Pons (tissue), 1 donor: ENCODE measurements around the gene ARX.

Experiments used
- DNase-seq: peaks from one replicate; pipeline ENCODE4 v3.0.0-alpha.2; 2016; ENCODE audit warnings: low spot score

Gene ARX

DNA sequence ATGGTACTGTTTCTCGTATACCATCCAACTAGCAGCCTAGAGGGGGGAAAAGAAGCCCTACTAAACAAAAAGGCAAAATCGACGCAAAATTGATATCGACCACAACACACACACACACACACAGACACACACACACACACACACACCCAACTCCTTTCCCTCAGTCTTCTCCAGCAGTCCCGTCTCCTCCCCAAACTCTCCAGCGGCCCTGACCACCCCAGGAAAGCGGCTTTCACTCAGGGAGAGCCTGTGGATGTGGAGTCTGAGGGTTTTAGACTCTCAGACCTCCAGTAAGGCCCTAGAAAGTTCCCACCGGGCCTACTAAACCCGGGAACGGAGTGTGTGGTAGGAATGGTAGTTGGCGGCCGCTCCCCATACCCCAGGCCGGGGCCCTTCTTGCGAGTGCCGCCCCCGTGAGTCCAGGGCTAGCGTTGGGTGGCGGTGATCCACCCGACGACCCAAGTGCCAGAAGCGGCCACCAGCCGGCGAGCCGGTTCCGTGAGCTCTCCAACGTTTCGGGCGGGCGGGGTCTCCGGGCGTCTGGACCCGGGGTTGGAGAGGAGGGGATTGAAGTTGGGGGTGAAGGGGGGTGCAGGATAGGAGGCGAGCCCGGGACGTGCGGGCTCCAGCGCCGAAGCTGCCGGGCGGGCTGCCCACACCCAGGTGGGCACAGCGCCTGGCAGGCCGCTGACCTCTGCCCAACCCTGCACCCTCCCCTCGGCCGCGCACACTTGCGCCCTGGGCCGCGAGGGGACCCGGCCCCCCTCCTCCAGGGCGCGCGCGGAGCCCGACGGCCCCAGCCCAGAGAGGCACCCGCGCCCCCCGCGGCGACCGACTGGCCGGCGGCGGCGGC is 13.7 kb downstream of the ARX start:
- no peak for DNase-seq

DNA sequence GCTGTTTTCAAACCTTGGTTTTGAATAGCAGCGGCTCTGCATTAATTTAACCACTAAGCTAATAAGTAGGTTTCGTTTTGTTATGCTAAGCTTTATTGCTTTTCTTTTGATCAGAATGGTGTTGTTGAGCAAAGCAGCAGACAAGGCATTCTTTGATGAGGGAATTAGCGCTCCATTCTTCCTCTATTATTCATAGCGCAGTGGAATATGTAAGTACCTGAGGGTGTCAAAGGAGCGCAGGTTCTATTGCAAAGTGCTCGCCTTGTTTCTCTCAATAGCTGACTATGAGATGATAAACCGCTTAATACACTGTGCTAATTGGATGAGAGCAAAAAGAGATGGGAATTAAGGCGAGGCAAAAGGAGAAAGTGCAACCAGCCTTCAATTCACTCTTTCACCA is 16.3 kb downstream of the ARX start:
- no peak for DNase-seq

DNA sequence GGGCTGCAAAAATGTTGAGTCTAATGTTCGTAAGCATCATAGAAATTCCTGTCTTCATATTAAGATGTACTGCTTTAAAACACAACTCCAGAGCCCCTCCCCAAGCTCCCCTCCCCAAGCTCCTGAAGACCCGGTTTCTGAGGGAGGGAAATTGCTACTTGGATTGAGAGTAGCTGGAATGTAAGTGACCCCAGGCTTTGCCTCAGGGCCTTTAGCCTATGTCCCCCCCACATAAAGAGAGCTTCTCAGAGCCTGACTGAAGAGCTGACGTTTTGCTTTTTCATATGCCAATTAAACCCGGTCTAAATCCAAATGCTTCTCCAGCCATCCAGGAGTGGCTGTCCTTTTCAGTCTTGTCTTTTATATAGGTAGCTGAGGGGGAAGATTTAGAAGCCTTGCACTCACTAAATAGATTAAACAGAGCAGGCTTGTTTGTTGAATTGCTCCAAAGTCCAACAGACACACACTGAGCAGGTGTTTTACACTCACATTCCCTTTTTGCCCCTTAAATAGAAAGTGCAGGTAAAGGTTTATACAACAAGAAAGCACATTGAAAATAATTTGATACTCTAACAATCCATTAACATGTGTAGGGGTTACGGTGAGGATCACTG is 19.6 kb downstream of the ARX start:
- DNase-seq: no peak

DNA sequence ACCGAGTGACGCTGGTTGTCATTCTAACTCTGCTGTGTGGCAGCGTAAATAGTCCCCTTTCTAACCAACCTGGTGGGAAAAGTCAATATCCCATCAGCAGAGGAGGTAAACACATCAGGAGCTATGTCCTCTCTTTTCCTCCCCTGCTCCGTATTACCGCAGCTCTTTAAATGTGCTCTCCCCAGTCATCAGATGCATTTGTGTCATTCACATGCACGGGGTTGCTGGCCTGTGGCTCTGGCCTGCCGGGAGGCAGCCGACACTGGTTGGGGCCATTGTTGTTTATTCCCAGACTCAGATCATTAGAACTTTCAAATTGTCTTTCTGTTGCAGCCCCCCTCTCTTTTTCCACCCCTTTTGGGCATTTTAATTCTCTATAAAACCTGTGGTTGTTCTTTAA is 21.9 kb downstream of the ARX start:
- DNase-seq: no peak

DNA sequence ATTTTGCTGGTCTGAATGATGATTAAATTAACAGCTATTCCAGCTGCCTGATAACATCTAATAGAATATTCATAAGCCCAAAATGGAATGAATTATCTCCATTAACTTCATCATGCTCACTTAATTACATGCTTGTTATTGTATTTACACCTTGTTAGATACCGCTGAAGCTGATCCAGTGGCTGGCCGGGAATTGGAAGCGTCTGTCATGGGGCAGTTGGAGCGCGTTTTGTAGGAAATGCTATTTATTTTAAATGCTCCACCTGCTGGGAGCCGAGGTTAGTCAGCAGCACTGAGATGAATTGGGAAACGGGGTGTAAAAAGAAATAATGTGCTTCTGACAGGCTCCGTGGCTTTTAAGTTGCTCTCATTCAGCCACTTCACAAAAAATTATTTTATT is 25.2 kb downstream of the ARX start:
- no peak for DNase-seq

DNA sequence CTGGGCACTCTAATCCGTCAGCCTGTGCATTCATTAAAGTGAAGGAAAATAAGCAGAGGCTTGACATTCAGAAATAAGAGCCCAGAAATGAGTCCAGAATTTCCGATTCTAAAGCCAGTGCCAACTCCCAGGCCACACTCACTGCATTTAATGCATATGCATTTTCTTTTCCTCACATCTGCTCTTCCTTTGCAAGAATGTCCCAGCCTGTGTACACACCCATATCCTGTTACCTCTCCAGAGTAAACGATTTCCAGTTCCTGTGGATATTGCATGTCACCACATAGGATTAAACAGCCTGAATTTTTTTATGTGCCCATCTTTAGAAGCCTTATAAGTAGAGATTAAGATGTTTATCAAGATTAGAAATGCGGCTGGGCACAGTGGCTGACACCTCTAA is 27.5 kb downstream of the ARX start:
- no peak for DNase-seq

DNA sequence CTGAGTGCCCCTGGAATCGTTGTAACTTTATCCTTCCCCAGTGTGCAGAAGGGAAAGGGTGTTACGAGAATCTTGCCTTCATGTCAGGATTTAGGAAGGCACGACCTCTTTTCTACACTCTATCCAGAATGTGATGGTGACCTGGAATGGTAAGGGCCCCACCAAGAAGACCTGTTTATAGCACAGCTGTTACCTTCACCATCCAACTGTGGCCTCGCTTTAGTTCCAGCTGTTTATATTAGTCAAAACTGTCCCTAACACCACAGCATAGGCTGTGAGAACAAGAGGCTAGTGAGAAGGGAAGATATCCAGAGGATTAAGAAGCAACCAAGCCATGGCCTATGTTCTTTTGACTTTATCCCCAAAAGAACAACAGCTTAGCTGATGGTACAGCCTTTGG is 28.0 kb downstream of the ARX start:
- no peak for DNase-seq

DNA sequence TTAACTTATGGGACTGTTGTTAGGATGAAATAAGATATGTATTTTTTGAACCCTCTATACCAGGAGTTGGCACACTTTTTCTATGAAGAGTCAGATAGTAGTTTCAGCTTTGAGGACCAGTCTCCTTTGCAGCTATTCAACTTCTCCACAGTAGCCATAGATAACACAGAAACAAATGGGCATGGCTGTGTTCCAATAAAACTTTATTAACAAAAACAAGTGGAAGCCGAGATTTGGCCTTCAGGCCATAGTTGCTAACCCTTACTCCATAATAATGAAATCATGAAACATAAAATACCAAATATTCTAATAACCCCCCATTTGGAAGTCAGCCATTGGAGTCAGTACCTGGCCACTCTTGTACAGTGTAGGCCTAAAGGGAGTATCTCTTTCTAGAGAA is 30.6 kb downstream of the ARX start:
- DNase-seq: no peak

DNA sequence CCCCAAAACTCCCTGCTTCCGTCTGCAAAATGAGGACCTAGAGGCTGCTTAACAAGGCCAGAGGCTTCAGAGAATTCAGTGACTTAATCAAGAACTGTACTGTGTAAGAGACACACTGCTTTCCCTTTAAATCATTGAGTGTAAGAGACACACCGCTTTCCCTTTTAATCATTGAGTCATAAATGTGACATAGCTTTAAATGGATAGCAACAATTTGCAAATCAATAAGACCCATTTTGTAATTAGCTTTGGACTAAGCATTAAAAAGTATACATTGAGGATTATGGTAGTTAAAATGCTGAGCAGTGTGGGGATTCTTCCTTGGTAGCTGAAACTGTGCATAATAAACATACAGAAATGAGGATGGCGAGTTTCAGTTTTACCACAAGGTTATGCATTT is 31.8 kb downstream of the ARX start:
- DNase-seq: no peak

DNA sequence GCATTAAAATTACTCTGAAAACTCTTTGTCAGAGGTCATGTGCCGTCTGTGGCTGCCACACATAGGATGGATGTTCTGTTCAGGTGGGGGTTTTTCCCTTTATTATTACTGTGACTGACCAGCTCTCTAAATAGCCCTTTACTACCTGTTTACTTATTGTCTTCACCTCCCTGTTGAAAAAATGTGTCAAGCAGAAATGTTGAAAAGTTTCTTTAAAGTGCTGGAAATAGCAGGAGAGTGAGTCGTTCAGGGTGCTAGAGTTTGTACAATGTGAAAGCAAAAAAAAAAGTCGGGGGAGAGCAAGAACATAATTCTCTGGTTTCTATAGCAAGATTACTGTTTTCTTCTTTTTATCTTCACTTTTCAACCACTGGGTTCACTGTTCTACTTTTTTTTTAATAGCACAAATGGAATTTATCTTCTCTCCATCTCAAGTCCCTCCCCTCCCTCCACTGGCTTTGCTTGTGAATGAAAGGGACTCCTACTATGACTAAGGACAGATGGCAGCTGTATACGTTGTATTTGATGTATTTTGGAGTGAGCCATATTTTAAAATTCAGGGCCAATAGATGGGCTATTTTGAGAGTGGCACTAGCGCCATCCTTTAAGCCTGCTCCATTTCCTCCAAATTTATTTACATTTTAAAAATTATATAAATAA is 33.3 kb downstream of the ARX start:
- no peak for DNase-seq

DNA sequence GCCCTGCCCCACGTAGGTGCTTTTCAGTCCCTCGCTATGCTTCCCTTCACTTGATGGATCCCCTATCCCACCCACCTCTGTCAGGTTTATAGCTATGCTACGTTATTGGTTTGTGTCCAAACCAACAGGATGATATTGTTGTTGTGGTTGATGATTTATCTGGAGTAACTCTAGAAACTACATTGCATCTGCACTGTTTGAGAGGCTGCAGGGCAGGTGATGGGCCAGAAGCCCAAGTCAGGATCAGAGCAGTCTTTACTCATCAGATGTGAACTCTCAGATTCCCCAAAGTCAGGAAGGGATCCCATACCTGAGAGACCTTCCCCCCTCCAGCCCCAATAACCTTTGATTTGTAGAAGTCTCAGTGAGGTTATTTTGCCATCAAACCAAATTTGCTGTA is 34.7 kb downstream of the ARX start:
- no peak for DNase-seq

DNA sequence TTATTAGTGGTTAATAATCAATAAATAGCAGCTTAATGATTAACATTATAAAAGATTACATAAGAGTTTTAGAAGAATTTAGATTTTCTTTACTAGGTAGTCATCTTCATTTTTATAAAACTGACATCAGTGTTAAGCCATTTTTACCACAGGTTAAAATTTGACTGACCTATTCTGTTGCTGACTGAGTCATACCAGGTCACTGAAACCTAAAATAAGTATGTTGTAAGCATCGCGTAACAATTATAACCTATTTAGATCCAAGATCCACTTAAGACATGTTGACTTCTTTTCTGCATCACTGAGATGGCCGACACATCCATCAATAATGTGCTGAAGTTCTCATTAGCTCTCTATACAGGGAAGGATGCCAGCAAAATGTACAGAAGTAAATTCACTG is 36.7 kb downstream of the ARX start:
- no peak for DNase-seq

DNA sequence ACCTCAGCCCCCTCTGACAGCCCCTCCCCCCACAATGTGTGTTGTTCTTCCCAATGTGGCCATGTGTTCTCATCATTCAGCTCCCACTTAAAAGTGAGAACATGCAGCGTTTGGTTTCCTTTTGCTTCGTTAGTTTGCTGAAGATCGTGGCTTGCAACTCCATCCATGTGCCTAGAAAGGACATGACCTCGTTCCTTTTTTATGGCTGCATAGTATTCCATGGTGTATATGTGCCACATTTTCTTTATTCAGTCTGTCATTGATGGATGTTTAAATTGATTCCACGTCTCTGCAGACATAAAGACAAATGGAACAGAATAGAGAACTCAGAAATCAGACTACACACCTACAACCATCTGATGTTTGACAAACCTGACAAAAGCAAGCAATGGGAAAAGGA is 46.0 kb downstream of the ARX start:
- no peak for DNase-seq

DNA sequence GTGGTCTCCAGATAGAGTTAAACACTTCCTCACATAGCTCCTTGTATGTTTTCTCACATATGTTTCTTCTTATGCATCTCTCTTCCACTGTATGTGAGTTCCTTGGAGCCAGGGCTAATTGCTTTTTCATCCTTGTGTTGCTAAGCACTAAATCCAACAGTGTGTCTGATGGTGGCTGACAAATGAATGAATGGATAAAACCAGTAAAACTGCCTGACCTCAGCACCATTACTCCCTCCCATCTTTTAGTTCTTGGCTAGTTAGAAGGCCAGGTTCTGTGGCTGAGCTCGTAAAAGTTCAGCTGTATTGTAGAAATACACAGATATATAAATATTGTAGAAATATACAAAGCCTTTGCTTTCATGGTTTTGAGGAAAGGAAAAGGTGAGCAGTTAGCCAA is 50.4 kb downstream of the ARX start:
- DNase-seq: no peak

DNA sequence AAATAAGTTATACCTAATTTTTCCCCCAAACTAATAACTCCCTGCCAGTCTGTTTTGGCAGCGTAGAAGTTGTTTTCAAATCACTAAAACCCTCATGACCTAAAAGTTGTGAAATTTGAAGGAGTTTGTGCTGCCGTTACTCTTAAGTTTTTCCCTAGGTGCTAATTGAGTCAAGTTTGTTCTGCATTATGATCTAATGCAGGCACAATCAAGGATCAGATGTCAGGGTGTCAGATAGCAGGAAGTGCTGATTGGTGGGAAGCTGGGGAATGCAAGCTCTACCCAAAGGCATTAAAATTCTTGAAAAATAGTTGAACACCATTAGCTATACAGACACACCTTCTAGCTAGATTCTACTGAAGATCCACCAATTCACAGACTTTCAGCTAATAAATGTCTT is 51.9 kb downstream of the ARX start:
- no peak for DNase-seq

DNA sequence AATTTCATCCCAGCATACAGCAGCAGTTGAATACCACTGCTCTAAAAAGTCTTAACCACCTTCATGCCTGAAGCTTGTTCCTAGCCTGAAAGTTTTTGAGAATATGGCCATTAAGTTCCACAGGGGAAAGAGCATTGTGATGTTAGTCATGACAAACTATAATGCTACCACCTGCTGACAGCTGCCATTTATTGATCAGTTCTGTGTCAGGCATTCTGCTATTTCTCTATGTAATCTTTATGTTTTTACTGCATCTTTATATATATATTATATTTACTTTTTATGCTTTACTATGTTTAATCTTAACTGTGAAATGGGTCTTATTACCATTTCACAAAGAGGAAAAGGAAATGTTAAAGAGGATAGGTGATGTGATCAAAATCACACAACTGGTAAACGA is 54.0 kb downstream of the ARX start:
- DNase-seq: no peak

DNA sequence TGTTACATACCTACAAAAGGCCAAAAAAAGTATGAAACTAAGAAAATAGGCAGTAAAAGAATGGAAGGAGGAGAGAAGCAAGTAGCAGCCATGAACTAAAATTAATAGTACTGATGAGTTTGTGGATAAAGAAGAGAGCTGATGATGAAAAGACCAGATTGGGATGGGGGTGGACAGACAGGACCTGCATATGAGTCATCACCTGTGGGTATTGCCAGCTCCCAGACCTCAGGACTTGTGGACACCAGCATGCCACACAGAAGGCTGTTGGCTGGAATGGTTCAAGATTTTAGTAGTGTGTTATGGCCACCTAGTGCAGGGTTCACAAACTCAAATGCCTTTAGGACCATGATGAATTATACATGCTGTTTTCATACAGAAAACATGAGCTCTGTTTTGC is 58.9 kb downstream of the ARX start:
- DNase-seq: no peak

DNA sequence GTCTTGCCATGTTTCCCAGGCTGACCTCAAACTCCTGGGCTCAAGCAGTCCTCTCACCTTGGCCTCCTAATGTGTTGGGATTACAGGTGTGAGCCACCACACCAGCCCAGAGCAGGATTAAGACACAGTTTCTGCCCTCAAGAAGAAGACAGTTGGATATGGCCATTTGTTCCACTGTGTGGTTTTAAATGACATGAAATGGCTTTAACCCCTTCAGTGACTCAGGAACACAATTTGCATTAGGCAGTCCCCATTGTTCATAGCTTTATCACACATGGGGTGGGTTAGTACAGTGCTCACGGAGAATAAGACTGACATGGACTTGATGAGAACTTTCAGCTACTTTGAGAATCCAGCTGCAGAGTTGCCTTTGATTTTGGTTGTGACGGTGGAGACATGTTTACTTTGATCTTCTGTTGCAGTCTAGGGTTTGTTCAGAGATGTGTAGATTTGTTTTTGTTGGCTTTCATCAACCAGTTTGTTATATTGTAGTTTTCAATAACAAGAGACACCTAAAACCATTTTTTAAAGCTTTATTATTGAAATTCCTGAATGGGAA is 60.3 kb downstream of the ARX start:
- DNase-seq: no peak

DNA sequence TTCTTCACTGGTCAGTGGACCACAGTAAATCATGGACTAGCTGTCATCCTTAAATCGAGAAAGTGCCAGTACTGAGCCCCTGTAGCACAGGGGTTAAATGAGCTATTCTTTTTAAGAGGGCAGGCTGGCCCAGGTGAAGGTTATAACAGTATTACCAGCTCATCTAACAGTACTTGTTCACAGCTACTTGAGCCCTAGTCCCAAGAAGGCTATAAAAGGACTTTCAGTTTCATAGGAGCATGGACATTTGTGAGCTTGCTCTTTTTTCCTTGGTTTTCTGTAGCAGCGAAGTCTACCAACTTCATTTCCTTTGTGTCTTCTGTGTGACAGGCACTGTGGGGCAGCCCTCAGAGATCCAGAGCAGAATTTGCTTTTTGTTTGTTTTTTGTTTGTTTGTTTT is 61.0 kb downstream of the ARX start:
- no peak for DNase-seq
